Gastroesophageal sphincter (tissue), 4 donors: ENCODE data around the gene SLC16A6. TPM values are rescaled to one million over a fixed set of nuclear protein-coding genes. Genes with fewer than 3 reads are reported as not detected.

Experiments
- ATAC-seq: fragments of 150-250 bp; one replicate; pipeline ENCODE4 v1.9.1; 2016; ENCODE audit warnings: mild to moderate bottlenecking, moderate library complexity
- H3K27ac ChIP-seq, 4 donors: fragments of 200-600 bp; sonication (generic) in 3 of 4; 1 replicate in 3 of 4; 2 replicates in 1 of 4; pipeline ENCODE4 v1.5.1; 2016 to 2019
- H3K27me3 ChIP-seq: fragments of 200-600 bp; sonication (generic); one replicate; pipeline ENCODE4 v1.5.1; 2019
- H3K36me3 ChIP-seq, 2 donors: fragments of 200-600 bp; sonication (generic); one replicate each; pipeline ENCODE4 v1.5.1; 2019; ENCODE audit warnings: control low read depth in 1 of 2
- H3K4me1 ChIP-seq, 3 donors: fragments of 200-600 bp; sonication (generic); 1 replicate in 2 of 3; 2 replicates in 1 of 3; pipeline ENCODE4 v1.5.1; 2016 to 2019; ENCODE audit warnings: control low read depth in 2 of 3
- H3K4me3 ChIP-seq, 2 donors: fragments of 200-600 bp; sonication (generic); one replicate each; pipeline ENCODE4 v1.5.1; 2019; ENCODE audit warnings: mild to moderate bottlenecking in 1 of 2, moderate library complexity in 1 of 2
- H3K9me3 ChIP-seq, 3 donors: fragments of 200-600 bp; sonication (generic); one replicate each; pipeline ENCODE4 v1.5.1; 2017 to 2019; ENCODE audit warnings: control low read depth in 2 of 3
- EP300 ChIP-seq: sonication (generic); formaldehyde crosslinking; IDR thresholded peaks from one replicate; pipeline ENCODE4 v1.6.1; 2017; ENCODE audit warnings: antibody characterized with exemption, mild to moderate bottlenecking
- POLR2A ChIP-seq, 2 donors: fragments of 450-650 bp; IDR thresholded peaks; one replicate each; pipeline ENCODE4 v1.6.1; 2017; ENCODE audit warnings: antibody characterized with exemption in 2 of 2, mild to moderate bottlenecking in 2 of 2, moderate library complexity in 1 of 2
- POLR2AphosphoS5 ChIP-seq: sonication (generic); formaldehyde crosslinking; IDR thresholded peaks from one replicate; pipeline ENCODE4 v1.6.1; 2017; ENCODE audit warnings: antibody characterized with exemption
- WGBS, 2 donors: methylation state at CpG; one replicate each; pipeline ENCODE4 v1.1.5; 2018; ENCODE audit warnings: low coverage in 1 of 2; 5-methylcytosine and 5-hydroxymethylcytosine counted together
- total RNA-seq, 4 donors: library from RNA; depleted of rRNA; stranded (reverse); fragments of >200 nt; gene quantifications; one replicate each; pipeline ENCODE4 v1.1.0, GENCODE V29; 2016
- TF ChIP-seq, protein P1 (sequence below), 4 experiments: fragments of 200-600 bp in 2 of 4; fragments of 450-650 bp in 2 of 4; sonication (generic) in 1 of 4; IDR thresholded peaks; one replicate each; pipeline ENCODE4 v1.5.1; 2017 to 2019; ENCODE audit warnings: antibody characterized with exemption in 4 of 4, mild to moderate bottlenecking in 2 of 4, moderate library complexity in 2 of 4

Gene SLC16A6
- total RNA-seq, 4 donors from 2014 or later: 0.27 to 0.67 (median 0.46) TPM; not detected in 1

DNA sequence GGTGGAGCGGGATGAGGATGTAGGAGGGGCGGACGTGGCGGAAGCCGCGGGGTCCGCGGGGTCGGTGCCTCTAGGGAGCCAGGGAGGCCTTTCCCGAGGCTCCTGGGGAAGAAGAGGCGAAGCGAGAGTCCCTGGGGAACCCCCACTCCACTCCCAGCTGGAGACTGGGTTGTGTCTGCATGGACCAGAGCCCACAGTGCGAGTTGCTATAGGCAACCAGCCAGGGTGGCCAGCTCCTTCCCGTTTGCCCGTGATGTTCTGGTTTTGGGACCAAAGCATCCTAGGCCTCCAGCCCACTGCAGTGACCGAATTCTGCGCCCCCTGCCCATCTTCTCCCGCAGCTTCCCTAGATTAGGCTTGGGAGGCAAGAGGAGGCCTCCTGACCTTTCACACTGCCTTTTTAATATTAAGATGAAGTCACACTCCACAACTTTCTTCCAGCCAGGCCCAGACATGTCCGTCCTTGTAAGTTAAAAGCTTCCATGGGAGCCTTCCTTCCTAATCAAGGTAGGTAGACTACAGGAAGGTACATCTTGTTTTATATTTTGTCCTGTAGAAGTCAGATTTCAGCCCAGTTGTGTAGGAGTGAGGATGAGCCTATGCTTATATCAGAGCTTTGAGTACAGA is 42.6 kb downstream of the SLC16A6 start:
- peak overlapping the region; percentile 55 to 87 for H3K4me3 ChIP-seq
- TF ChIP-seq POLR2AphosphoS5: no peak
- no peak for TF ChIP-seq EP300
- TF ChIP-seq POLR2A (IDR thresholded peaks at IDR 0.05): no peak
- TF ChIP-seq, protein P1, sequence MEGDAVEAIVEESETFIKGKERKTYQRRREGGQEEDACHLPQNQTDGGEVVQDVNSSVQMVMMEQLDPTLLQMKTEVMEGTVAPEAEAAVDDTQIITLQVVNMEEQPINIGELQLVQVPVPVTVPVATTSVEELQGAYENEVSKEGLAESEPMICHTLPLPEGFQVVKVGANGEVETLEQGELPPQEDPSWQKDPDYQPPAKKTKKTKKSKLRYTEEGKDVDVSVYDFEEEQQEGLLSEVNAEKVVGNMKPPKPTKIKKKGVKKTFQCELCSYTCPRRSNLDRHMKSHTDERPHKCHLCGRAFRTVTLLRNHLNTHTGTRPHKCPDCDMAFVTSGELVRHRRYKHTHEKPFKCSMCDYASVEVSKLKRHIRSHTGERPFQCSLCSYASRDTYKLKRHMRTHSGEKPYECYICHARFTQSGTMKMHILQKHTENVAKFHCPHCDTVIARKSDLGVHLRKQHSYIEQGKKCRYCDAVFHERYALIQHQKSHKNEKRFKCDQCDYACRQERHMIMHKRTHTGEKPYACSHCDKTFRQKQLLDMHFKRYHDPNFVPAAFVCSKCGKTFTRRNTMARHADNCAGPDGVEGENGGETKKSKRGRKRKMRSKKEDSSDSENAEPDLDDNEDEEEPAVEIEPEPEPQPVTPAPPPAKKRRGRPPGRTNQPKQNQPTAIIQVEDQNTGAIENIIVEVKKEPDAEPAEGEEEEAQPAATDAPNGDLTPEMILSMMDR (IDR thresholded peaks at IDR 0.05): no peak
- H3K36me3 ChIP-seq: peaks cover 0 to 31% of the 10 kb centered on the region in 2 donors
- peak; percentile 66 for ATAC-seq
- peaks cover 0 to 22% (median 0%) of the 10 kb centered on the region in 3 donors for H3K4me1 ChIP-seq
- no peaks in the 10 kb centered on the region for H3K9me3 ChIP-seq
- 0 to 20% methylated on average over 1 to 4 of the region's 19 CpGs for WGBS, 2 donors
- H3K27me3 ChIP-seq: no peaks in the 10 kb centered on the region
- peak overlapping the region; percentile 79 to 98 (median 95) for H3K27ac ChIP-seq

DNA sequence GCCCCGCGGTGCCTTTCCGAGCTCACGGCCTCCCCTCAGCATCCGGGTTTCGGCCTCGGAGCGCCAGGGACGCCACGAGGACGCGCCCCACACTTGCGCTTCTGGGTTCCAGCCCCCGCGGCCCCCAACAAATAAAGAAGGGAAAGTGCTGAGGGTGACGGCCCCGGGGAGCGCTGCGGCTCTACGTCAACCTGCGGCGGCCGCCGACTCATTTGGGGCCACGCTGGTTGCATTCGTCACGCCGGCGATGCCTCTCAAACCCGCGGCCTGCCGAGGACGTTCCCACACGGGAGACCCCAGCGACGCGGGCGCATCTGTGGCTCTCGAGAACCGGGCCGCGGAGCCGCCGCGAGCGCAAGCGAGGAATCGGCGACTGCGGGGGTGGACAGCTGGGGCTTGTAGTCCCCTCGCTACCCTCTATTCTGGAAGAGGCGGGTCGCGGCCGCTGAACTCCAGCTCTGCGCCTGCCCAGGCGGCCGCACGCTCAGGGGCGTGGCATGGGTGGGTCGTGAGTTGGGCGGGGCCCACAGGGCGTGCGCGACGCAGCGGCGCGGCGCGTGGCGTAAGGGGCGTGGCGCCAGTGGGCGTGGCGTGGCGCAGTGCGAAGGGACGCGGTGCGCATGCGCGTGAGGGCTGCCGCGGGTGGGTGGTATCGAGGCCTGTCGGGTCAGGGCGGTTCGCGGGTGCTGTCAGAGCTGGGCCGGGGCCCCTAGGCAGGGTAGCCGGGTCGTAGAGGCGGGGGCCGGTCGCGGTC is 43.3 kb downstream of the SLC16A6 start, which contains the start of gene AMZ2:
Gene AMZ2 (plus strand): TSS at position 599 of the 754 bp plus-strand sequence. CDS start 2,145 bp downstream, outside the sequence.
- TF ChIP-seq POLR2AphosphoS5 (peak; percentile 88), EP300 (no peak), POLR2A (IDR thresholded peaks at IDR 0.05) (peak; percentile 87 to 92)
- Histone ChIP-seq H3K36me3 (peaks cover 0 to 25% of the 10 kb centered on the region in 2 donors), H3K27me3 (no peaks in the 10 kb centered on the region), H3K9me3 (no peaks in the 10 kb centered on the region), H3K4me1 (peaks cover 0 to 22% (median 0%) of the 10 kb centered on the region in 3 donors), H3K27ac (peak within 1 kb of the TSS; percentile 79 to 98 (median 95)), H3K4me3 (peak within 1 kb of the TSS; percentile 55 to 87)
- WGBS, 2 donors: 0 to 2% methylated on average over 8 to 12 of the region's 97 CpGs
- peak; percentile 99 for ATAC-seq

DNA sequence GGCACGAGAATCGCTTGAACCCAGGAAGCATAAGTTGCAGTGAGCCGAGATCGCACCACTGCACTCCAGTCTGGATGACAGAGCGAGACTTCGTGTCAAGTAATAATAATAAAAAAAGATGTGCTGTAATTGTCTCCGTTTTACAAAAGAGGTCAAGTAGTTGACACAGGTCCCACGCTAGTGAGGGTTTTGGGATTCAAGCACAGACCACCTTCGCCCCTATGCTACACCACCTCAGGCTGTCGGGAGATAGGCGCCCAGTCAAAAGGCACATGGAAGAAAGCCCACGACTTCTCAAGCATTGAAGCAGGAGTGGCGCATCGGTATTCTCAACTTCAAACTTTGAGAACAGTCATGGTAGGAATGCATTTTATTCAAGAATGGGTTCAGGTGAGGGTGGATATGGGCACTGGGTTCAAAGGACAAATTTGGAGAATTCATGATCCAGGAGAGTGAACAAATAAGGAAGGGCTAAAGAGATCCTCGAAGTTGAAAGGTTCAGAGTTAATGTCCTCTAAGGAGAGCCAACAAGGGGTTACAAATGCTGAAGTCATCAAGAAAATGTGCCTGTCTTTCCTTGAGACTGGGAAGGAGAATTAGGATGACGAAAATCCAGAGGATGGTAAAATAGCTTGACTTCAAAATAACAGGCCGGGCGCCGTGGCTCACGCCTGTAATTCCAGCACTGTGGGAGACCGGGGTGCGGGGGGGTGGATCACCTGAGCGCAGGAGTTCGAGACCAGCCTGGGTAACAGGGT is 44.5 kb downstream of the SLC16A6 start:
- Histone ChIP-seq H3K4me3 (peak overlapping the region in 1 of 2 donors; percentile 87), H3K36me3 (peaks cover 0 to 14% of the 10 kb centered on the region in 2 donors), H3K27me3 (no peaks in the 10 kb centered on the region), H3K27ac (peak overlapping the region in 2 of 4 donors; percentile 96 to 98), H3K9me3 (no peaks in the 10 kb centered on the region), H3K4me1 (peaks cover 0 to 22% (median 0%) of the 10 kb centered on the region in 3 donors)
- ATAC-seq: no peak
- 83 to 94% methylated on average over 18 to 22 of the region's 24 CpGs for WGBS, 2 donors
- TF ChIP-seq EP300 (no peak), POLR2AphosphoS5 (no peak), POLR2A (IDR thresholded peaks at IDR 0.05) (no peak)
- TF ChIP-seq, protein P1 (IDR thresholded peaks at IDR 0.05): no peak

DNA sequence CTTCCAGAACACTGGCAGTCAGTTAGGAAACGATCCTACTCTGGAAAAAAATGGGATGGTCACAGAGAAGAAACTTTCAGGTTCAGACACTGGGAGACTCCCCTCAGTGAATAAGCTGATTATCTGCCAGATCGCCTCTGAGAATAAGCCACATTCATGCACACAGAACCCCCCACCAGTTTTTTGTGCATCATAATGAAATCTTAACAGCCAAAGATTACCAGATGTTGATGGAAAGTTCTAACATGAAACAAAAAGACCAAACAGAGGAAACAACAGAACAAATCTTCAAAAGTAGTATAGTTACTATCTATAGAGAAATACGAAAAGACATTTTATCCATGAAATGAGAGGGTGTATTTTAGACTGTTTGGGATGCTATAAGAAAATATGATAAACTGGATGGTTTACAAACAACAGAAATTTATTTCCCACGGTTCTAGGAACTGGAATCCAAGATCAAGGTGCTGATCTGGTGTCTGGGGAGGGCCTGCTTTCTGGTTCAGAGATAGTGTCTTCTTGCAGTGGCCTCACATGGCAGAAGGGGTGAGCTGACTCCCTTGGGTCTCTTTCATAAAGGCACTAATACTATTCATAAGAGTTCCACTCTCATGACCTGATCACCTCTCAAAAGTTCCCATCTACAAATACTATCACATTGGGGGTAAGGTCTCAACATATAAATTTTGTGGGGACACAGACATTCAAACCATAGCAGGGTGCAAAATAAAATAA is 51.1 kb downstream of the SLC16A6 start:
- no peak for ATAC-seq
- H3K4me3 ChIP-seq: no peak overlapping the region
- H3K36me3 ChIP-seq: no peaks in the 10 kb centered on the region
- no peaks in the 10 kb centered on the region for H3K27me3 ChIP-seq
- H3K9me3 ChIP-seq: no peaks in the 10 kb centered on the region
- peak overlapping the region in 2 of 4 donors; percentile 1 to 19 for H3K27ac ChIP-seq
- TF ChIP-seq POLR2A (IDR thresholded peaks at IDR 0.05) (no peak), EP300 (no peak), POLR2AphosphoS5 (no peak)
- TF ChIP-seq, protein P1 (IDR thresholded peaks at IDR 0.05): no peak
- H3K4me1 ChIP-seq: peaks cover 0 to 16% (median 0%) of the 10 kb centered on the region in 3 donors
- 78 to 82% methylated on average over 3 to 4 of the region's 4 CpGs for WGBS, 2 donors
